ENCODE measurements around the gene BMAL1. TPM values are rescaled to one million over a fixed set of nuclear protein-coding genes. Genes with fewer than 3 reads are reported as not detected.

The BMAL1 gene
- polyA plus RNA-seq, 3 donors = 10.2 to 43.4 (median 11.5) TPM

- no peak overlapping the region for H3K4me3 ChIP-seq (replicated peaks in 1 of 3; ENCODE audit: low read depth in 2 of 3, low read length in 3 of 3)
- H3K36me3 ChIP-seq (replicated peaks in 1 of 2; ENCODE audit: control insufficient read depth in 1 of 2, insufficient read depth in 2 of 2, low read length in 2 of 2) = peaks cover 28 to 62% of the 10 kb centered on the region in 2 donors
- Mint-ChIP-seq H3K36me3 (peaks cover 55 to 57% of the 10 kb centered on the region in 2 donors), H3K27ac (peak overlapping the region in 2 of 7 donors; percentile 32 to 82), H3K4me1 (peaks cover 16% of the 10 kb centered on the region), H3K27me3 (ENCODE audit: low read depth in 3 of 3) (peaks cover 0 to 8% (median 0%) of the 10 kb centered on the region in 3 donors), H3K4me3 (no peak overlapping the region), H3K9me3 (no peaks in the 10 kb centered on the region)
- no peak overlapping the region for H2AFZ ChIP-seq (ENCODE audit: insufficient read depth, low read depth, low read length, poor library complexity, severe bottlenecking)
- WGBS (ENCODE audit: insufficient coverage) = 56% methylated on average over 7 of the region's 7 CpGs
- DNase-seq = no peak
- peaks cover 5 to 8% of the 10 kb centered on the region in 2 donors for H3K4me1 ChIP-seq (ENCODE audit: control insufficient read depth in 1 of 2, insufficient read depth in 2 of 2, low read length in 2 of 2)
- H3K4me2 ChIP-seq (replicated peaks; ENCODE audit: extremely low read depth, low read length, poor library complexity, severe bottlenecking) = no peak overlapping the region
- H3K9ac ChIP-seq (ENCODE audit: insufficient read depth, low read length, poor library complexity, severe bottlenecking) = peak overlapping the region; percentile 15
- no peak for TF ChIP-seq CTCF (IDR thresholded peaks at IDR 0.05)
- H3K27me3 ChIP-seq (ENCODE audit: control insufficient read depth in 2 of 2, insufficient read depth in 2 of 2, low read length in 2 of 2) = no peaks in the 10 kb centered on the region
- peaks cover 8% of the 10 kb centered on the region for H3K79me2 ChIP-seq (ENCODE audit: insufficient read depth, low read length)
- intact Hi-C loops (cut with micrococcal nuclease) = loop anchor here in 1 of 2 donors (10.0 kb wide), 1 partner anchor 163 kb away; no protein-coding TSS in a partner anchor
- H4K20me1 ChIP-seq (ENCODE audit: insufficient read depth, low read length) = peaks cover 88% of the 10 kb centered on the region
- no peak overlapping the region for H3K27ac ChIP-seq (ENCODE audit: low read depth in 1 of 2, low read length in 2 of 2)
- no peaks in the 10 kb centered on the region for H3K9me3 ChIP-seq (replicated peaks in 1 of 2; ENCODE audit: control insufficient read depth in 1 of 2, insufficient read depth in 1 of 2, low read length in 2 of 2)
Measured at GRCh38 chr11:13347901-13348300, 70.3 kb downstream of the BMAL1 start.

GRCh38 chr11:13348305-13348704, 70.7 kb downstream of the BMAL1 start:
- Histone ChIP-seq H3K27ac (ENCODE audit: low read depth in 1 of 2, low read length in 2 of 2) (no peak overlapping the region), H3K9me3 (replicated peaks in 1 of 2; ENCODE audit: control insufficient read depth in 1 of 2, insufficient read depth in 1 of 2, low read length in 2 of 2) (no peaks in the 10 kb centered on the region), H4K20me1 (ENCODE audit: insufficient read depth, low read length) (peaks cover 87% of the 10 kb centered on the region), H3K9ac (ENCODE audit: insufficient read depth, low read length, poor library complexity, severe bottlenecking) (peak overlapping the region; percentile 15), H3K79me2 (ENCODE audit: insufficient read depth, low read length) (peaks cover 8% of the 10 kb centered on the region), H3K4me3 (replicated peaks in 1 of 3; ENCODE audit: low read depth in 2 of 3, low read length in 3 of 3) (no peak overlapping the region), H3K36me3 (replicated peaks in 1 of 2; ENCODE audit: control insufficient read depth in 1 of 2, insufficient read depth in 2 of 2, low read length in 2 of 2) (peaks cover 28 to 65% of the 10 kb centered on the region in 2 donors), H2AFZ (ENCODE audit: insufficient read depth, low read depth, low read length, poor library complexity, severe bottlenecking) (no peak overlapping the region), H3K4me2 (replicated peaks; ENCODE audit: extremely low read depth, low read length, poor library complexity, severe bottlenecking) (no peak overlapping the region), H3K4me1 (ENCODE audit: control insufficient read depth in 1 of 2, insufficient read depth in 2 of 2, low read length in 2 of 2) (peaks cover 5 to 8% of the 10 kb centered on the region in 2 donors), H3K27me3 (ENCODE audit: control insufficient read depth in 2 of 2, insufficient read depth in 2 of 2, low read length in 2 of 2) (no peaks in the 10 kb centered on the region)
- Mint-ChIP-seq H3K4me1 (peaks cover 16% of the 10 kb centered on the region), H3K27me3 (ENCODE audit: low read depth in 3 of 3) (peaks cover 0 to 8% (median 0%) of the 10 kb centered on the region in 3 donors), H3K27ac (peak overlapping the region in 3 of 7 donors; percentile 33 to 82 (median 67)), H3K4me3 (no peak overlapping the region), H3K36me3 (peaks cover 59 to 60% of the 10 kb centered on the region in 2 donors), H3K9me3 (no peaks in the 10 kb centered on the region)
- intact Hi-C loops (cut with micrococcal nuclease) = loop anchor here in 1 of 2 donors (10.0 kb wide), 1 partner anchor 164 kb away; no protein-coding TSS in a partner anchor
- no peak for DNase-seq
- TF ChIP-seq CTCF (IDR thresholded peaks at IDR 0.05) = no peak
- 0% methylated on average over 3 of the region's 3 CpGs for WGBS (ENCODE audit: insufficient coverage)

Measured in CD14-positive monocyte (primary cell).